Activated T-cell treated with anti-CD3 and anti-CD28 coated beads, Interleukin-2, amount 50 U/mL, for 24 hours (primary cell): ENCODE results near the gene PLA2G5.
"Not testable (repeated sequence)": the region's sequence is repeated elsewhere in the genome, so short reads cannot be mapped to it uniquely, and the experiment has no call there.

ENCODE experiments used
- DNase-seq: peaks from one replicate; pipeline ENCODE4 v3.0.0-alpha.2; 2020
- H3K27ac Mint-ChIP-seq: 2 replicates; pipeline ENCODE4 v1.8.0; 2020; ENCODE audit warnings: mild to moderate bottlenecking, mixed read lengths
- H3K27me3 Mint-ChIP-seq: 2 replicates; pipeline ENCODE4 v1.8.0; 2020; ENCODE audit warnings: mixed read lengths
- H3K36me3 Mint-ChIP-seq: 2 replicates; pipeline ENCODE4 v1.8.0; 2020; ENCODE audit warnings: low read depth, mixed read lengths
- H3K4me1 Mint-ChIP-seq: 2 replicates; pipeline ENCODE4 v1.8.0; 2020; ENCODE audit warnings: low read depth, mixed read lengths
- H3K4me3 Mint-ChIP-seq: 2 replicates; pipeline ENCODE4 v1.8.0; 2020; ENCODE audit warnings: mild to moderate bottlenecking, moderate library complexity, mixed read lengths
- H3K9me3 Mint-ChIP-seq: 2 replicates; pipeline ENCODE4 v1.8.0; 2020; ENCODE audit warnings: mixed read lengths

PLA2G5 gene

GRCh38 chr1:20051218-20051829, 18.7 kb upstream of the PLA2G5 start:
- Mint-ChIP-seq H3K4me3 (no peak overlapping the region), H3K27me3 (peaks cover 20% of the 10 kb centered on the region), H3K4me1 (peaks cover 2% of the 10 kb centered on the region), H3K36me3 (peaks cover 6% of the 10 kb centered on the region), H3K9me3 (peaks cover 22% of the 10 kb centered on the region), H3K27ac (no peak overlapping the region)
- DNase-seq: no peak

DNA sequence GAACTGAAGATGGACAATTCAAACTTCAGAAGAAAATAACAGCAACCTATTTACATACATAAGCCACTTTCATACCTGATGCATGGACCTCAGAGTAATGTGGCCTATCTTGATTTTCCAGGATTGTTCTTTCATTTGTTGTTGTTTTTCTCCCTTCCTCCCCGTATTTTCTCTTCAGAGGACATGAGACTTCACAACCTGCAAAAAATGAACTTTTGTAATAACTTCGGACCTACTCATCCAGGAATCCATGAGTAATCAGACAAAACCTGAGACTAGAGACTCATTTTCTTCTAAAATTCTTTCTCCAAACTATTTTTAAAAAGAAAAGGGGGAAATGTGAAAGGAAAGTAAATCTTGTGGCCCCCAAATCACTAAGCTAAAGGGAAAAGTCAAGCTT, 17.6 kb upstream of the PLA2G5 start:
- DNase-seq: no peak
- H3K4me3 Mint-ChIP-seq: no peak overlapping the region
- peaks cover 17% of the 10 kb centered on the region for H3K27me3 Mint-ChIP-seq
- H3K36me3 Mint-ChIP-seq: peaks cover 6% of the 10 kb centered on the region
- H3K27ac Mint-ChIP-seq: no peak overlapping the region
- H3K9me3 Mint-ChIP-seq: peaks cover 22% of the 10 kb centered on the region
- peaks cover 2% of the 10 kb centered on the region for H3K4me1 Mint-ChIP-seq

- peaks cover 29% of the 10 kb centered on the region for H3K4me1 Mint-ChIP-seq
These were observed 12.0 kb upstream of the PLA2G5 start for GRCh38 chr1:20057886-20058420.

DNA sequence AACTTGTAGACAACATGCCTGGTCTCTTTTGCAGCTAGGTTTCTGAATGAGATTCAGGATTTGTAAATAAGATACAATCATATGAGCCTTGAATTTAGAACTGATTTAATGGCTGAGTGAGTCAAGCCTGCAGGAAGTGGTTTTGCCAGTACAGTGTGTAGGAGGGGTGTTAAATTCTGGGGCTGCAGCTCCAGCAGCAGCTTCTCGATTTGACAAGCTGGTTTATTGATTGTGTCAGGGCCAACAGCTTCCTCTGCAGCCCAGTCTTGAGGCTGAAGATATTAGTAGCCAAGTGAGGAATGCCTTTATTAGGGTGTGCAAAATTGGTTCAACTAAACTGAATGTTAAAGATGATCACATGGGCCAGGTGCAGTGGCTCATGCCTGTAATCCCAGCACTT, 11.5 kb upstream of the PLA2G5 start:
- DNase-seq: peak; percentile 48
- Mint-ChIP-seq H3K27me3 (peaks cover 13% of the 10 kb centered on the region), H3K4me1 (peaks cover 29% of the 10 kb centered on the region), H3K27ac (peak overlapping the region; percentile 41), H3K4me3 (no peak overlapping the region), H3K9me3 (no peaks in the 10 kb centered on the region), H3K36me3 (no peaks in the 10 kb centered on the region)

More at GRCh38 chr1:20057886-20058420, 12.0 kb upstream of the PLA2G5 start:
- no peaks in the 10 kb centered on the region for H3K36me3 Mint-ChIP-seq
- H3K9me3 Mint-ChIP-seq: no peaks in the 10 kb centered on the region
- H3K27ac Mint-ChIP-seq: no peak overlapping the region
- no peak overlapping the region for H3K4me3 Mint-ChIP-seq
- peaks cover 14% of the 10 kb centered on the region for H3K27me3 Mint-ChIP-seq
- DNase-seq: no peak

- Mint-ChIP-seq H3K9me3 (no peaks in the 10 kb centered on the region), H3K4me1 (peaks cover 29% of the 10 kb centered on the region), H3K36me3 (no peaks in the 10 kb centered on the region), H3K27me3 (peaks cover 13% of the 10 kb centered on the region), H3K4me3 (no peak overlapping the region), H3K27ac (no peak overlapping the region)
- DNase-seq: no peak
These were observed 10.1 kb upstream of the PLA2G5 start for GRCh38 chr1:20059847-20060246.

DNA sequence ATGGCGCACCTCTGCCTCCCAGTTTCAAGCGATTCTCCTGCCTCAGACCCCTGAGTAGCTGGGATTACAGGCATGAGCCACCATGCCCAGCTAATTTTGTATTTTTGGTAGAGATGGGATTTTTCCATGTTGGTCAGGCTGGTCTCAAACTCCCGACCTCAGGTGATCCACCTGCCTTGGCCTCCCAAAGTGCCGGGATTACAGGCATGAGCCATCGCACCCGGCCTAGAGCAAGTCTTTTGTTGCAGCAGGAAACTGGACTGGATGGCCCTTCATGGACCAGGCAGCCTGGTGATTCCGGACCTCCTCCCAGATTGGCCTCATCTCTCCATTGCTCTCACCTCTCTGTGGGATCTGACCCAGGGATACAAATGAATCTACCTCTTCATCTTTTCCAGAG, 9.2 kb upstream of the PLA2G5 start:
- H3K27ac Mint-ChIP-seq, H3K4me3 Mint-ChIP-seq, DNase-seq, H3K36me3 Mint-ChIP-seq, H3K27me3 Mint-ChIP-seq, H3K9me3 Mint-ChIP-seq: not testable (repeated sequence)
- peaks cover 29% of the 10 kb centered on the region for H3K4me1 Mint-ChIP-seq

DNA sequence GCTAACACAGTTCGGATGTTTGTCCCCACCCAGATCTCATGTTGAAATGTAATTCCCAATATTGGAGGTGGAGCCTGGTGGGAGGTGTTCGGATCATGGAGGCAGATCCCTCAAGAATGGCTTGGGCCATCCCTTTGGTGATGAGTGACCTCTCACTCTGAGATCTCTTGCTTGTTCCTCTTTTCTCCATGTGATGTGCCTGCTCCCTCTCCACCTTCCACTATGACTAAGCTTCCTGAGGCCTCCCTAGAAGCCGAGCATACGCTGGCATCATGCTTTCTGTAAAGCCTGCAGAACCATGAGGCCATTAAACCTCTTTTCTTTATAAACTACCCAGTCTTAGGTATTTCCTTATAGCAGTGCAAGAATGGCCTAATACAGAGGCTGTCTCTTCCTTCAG, 8.1 kb upstream of the PLA2G5 start:
- no peaks in the 10 kb centered on the region for H3K36me3 Mint-ChIP-seq
- DNase-seq: no peak
- H3K4me3 Mint-ChIP-seq: no peak overlapping the region
- no peak overlapping the region for H3K27ac Mint-ChIP-seq
- H3K9me3 Mint-ChIP-seq: no peaks in the 10 kb centered on the region
- H3K4me1 Mint-ChIP-seq: peaks cover 29% of the 10 kb centered on the region
- peaks cover 3% of the 10 kb centered on the region for H3K27me3 Mint-ChIP-seq

DNA sequence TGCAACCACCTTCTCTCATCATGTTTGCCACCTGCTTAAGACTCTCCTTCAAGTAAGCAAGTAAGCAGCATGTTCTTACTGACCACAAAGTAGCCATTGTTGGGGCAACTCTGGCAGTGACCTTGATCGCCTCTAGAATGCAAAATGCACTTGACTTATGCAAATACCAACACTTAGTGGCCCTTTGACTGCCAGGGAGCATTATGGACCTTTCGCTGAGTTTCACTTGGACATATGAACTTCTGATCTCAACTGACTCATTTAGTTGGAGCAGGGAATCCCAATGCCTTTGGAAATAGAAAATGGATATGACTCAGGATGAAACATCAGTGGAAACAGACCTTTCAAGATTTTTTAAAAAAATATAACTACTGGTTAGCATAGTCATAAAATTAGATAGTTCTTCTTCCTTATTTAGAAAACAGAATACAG, 6.1 kb upstream of the PLA2G5 start:
- H3K27me3 Mint-ChIP-seq: peaks cover 3% of the 10 kb centered on the region

GRCh38 chr1:20068722-20069121, 1.3 kb upstream of the PLA2G5 start:
- H3K9me3 Mint-ChIP-seq: no peaks in the 10 kb centered on the region
- H3K27me3 Mint-ChIP-seq: peaks cover 3% of the 10 kb centered on the region
- H3K4me3 Mint-ChIP-seq: no peak overlapping the region
- no peaks in the 10 kb centered on the region for H3K4me1 Mint-ChIP-seq
- no peak overlapping the region for H3K27ac Mint-ChIP-seq
- DNase-seq: no peak
- no peaks in the 10 kb centered on the region for H3K36me3 Mint-ChIP-seq

More for the DNA sequence above, 6.1 kb upstream of the PLA2G5 start:
- no peaks in the 10 kb centered on the region for H3K9me3 Mint-ChIP-seq
- no peak overlapping the region for H3K27ac Mint-ChIP-seq
- H3K36me3 Mint-ChIP-seq: no peaks in the 10 kb centered on the region
- no peak overlapping the region for H3K4me3 Mint-ChIP-seq
- peaks cover 17% of the 10 kb centered on the region for H3K4me1 Mint-ChIP-seq
- no peak for DNase-seq

DNA sequence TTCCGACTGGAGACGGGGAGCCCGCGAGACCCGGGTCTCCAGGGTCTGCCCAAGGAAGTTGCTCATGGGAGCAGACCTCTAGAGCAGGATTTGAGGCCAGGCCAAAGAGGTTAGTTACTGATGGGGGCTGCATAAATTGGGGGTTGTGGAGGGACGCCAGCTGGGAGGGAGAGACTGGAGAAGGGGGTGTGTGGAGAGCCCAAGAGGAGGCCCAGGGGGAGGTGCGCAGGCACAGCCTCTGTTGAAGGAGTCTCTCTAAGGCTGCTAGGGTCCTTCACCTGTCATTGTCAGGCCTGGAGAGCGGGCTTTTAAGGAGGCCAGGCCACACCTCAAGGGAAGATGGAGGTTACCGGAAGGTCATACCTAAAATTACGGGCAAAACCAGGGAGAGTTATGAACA, 363 bp downstream of the PLA2G5 start:
- Mint-ChIP-seq H3K4me3 (no peak overlapping the region), H3K36me3 (no peaks in the 10 kb centered on the region), H3K4me1 (no peaks in the 10 kb centered on the region), H3K9me3 (no peaks in the 10 kb centered on the region), H3K27me3 (peaks cover 3% of the 10 kb centered on the region), H3K27ac (no peak overlapping the region)
- DNase-seq: no peak

DNA sequence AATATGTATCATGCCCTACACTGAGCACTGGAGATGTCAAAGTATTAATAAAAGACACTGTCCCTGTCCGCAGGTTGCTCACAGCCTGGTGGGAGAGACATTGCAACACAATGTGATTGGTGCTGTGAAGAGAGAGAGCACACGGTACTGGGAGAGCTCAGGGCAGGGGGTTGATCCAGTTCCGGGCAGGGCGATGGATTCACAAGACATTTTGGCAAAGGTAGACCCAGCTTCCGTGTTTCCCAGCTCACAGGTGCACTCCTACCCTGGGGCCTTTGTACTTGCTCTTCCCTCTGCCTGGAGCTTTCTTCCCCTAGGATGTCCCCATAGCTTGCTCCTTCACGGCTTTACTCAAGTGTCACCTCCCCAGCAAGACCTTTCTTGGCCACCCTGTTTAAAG, 1.4 kb downstream of the PLA2G5 start:
- no peak overlapping the region for H3K4me3 Mint-ChIP-seq
- no peak overlapping the region for H3K27ac Mint-ChIP-seq
- no peaks in the 10 kb centered on the region for H3K36me3 Mint-ChIP-seq
- H3K4me1 Mint-ChIP-seq: no peaks in the 10 kb centered on the region
- no peaks in the 10 kb centered on the region for H3K9me3 Mint-ChIP-seq
- no peak for DNase-seq
- H3K27me3 Mint-ChIP-seq: no peaks in the 10 kb centered on the region

- DNase-seq: no peak
- Mint-ChIP-seq H3K4me1 (peaks cover under 1% of the 10 kb centered on the region), H3K36me3 (no peaks in the 10 kb centered on the region), H3K4me3 (no peak overlapping the region), H3K27ac (no peak overlapping the region), H3K27me3 (peaks cover 12% of the 10 kb centered on the region), H3K9me3 (no peaks in the 10 kb centered on the region)
These were observed 2.8 kb downstream of the PLA2G5 start for GRCh38 chr1:20072771-20073170.

GRCh38 chr1:20073256-20073655, 3.3 kb downstream of the PLA2G5 start:
- H3K4me1 Mint-ChIP-seq: peaks cover 5% of the 10 kb centered on the region
- no peak for DNase-seq
- H3K9me3 Mint-ChIP-seq: no peaks in the 10 kb centered on the region
- no peak overlapping the region for H3K27ac Mint-ChIP-seq
- peaks cover 17% of the 10 kb centered on the region for H3K27me3 Mint-ChIP-seq
- no peak overlapping the region for H3K4me3 Mint-ChIP-seq
- H3K36me3 Mint-ChIP-seq: no peaks in the 10 kb centered on the region

DNA sequence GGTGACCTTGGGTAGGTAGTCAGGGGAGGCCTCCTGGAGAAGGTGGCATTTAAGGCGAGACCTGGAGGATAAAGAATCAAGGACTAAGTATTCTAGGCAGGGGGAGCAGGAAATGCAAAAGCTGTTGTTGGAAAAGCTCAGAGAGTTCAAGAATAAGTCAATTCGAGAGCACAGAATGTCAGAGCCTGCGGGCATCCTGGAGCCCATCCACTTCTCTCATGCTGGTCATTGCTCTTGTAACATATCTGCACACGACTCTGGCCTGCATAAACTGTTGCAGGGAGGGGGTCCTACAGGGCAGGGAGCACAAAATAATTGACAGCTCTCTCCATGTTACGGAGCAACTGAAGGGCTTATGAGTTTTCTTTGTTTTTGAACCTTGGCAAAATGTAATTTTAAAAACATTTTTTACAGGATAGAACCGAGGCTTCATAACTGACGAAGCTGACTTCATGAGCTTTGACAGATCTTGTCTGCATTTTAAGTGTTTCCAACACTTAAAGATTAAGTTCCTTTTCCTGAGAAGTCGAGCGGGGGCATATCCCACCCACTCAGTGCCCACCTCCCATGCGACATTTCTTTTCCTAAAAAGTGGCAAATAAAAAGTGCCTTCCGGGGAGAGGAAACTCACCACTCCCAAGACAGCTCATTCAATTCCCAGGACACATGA, 4.2 kb downstream of the PLA2G5 start:
- Mint-ChIP-seq H3K36me3 (no peaks in the 10 kb centered on the region), H3K27me3 (peaks cover 26% of the 10 kb centered on the region)

GRCh38 chr1:20074725-20075171, 4.8 kb downstream of the PLA2G5 start:
- no peak for DNase-seq
- no peak overlapping the region for H3K4me3 Mint-ChIP-seq
- peaks cover 28% of the 10 kb centered on the region for H3K27me3 Mint-ChIP-seq
- H3K27ac Mint-ChIP-seq: no peak overlapping the region
- no peaks in the 10 kb centered on the region for H3K36me3 Mint-ChIP-seq
- H3K9me3 Mint-ChIP-seq: no peaks in the 10 kb centered on the region
- H3K4me1 Mint-ChIP-seq: peaks cover 5% of the 10 kb centered on the region

More for the DNA sequence above, 4.2 kb downstream of the PLA2G5 start:
- no peak for DNase-seq
- no peak overlapping the region for H3K4me3 Mint-ChIP-seq
- H3K4me1 Mint-ChIP-seq: peaks cover 5% of the 10 kb centered on the region
- no peak overlapping the region for H3K27ac Mint-ChIP-seq
- no peaks in the 10 kb centered on the region for H3K9me3 Mint-ChIP-seq
